ENCODE results near the gene AXL.
"Not testable (repeated sequence)": the region's sequence is repeated elsewhere in the genome, so short reads cannot be mapped to it uniquely, and the experiment has no call there.

The AXL gene

DNA sequence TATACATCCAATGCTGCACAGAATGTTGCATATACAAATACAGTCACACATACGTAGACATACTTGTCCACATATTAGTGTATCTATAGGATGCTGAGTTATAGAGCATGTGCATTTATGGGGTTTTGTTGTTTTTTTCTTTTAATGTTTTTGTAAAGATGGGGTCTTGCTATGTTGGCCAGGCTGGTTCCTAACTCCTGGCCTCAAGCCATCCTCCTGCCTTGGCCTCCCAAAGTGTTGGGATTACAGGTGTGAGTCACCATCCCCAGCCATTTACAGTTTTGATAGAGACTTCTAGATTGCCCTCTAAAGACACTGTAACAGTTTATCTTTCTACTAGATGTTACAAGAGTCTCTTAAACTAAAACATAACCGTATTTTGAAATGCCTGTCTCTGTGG is 59.5 kb downstream of the AXL start:
- no peak for DNase-seq

GRCh38 chr19:41288673-41289530 is 69.9 kb downstream of the AXL start:
- DNase-seq: no peak

DNA sequence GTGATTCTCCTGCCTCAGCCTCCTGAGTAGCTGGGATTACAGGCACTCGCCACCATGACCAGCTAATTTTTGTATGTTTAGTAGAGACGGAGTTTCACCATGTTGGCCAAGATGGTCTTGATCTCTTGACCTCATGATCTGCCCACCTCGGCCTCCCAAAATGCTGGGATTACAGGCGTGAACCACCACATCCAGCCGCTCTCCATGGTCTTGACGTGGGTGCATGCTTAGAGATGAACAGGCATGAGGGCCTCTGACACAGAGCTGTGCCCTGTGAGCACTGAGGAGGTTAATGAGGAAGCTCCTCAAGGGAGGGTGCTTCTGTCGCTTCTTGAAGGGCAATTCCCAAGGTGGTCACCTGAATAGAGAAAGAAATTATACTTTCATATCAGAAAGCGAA is 70.8 kb downstream of the AXL start:
- DNase-seq: not testable (repeated sequence)

- DNase-seq: no peak
These were observed 75.4 kb downstream of the AXL start for GRCh38 chr19:41294393-41294792.

DNA sequence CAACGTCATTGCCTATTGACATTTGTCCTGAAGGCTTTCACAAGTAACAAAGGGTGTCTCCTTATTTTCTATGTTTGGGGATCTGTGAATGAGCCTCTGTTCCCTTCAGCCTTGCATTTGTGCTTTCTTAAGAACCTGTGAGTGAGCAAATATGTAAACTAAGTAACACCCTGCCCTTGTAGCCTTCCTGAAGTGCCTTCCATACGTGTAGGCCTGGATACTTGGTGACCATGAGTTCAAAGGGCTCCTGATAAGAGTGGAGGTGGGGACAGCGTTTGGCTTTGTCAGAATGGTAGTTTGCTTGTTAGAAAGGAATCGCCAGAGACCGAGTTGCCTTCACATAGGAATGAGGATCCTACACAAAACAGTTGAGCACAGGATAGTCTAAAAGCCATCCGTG is 76.5 kb downstream of the AXL start:
- DNase-seq: no peak

DNA sequence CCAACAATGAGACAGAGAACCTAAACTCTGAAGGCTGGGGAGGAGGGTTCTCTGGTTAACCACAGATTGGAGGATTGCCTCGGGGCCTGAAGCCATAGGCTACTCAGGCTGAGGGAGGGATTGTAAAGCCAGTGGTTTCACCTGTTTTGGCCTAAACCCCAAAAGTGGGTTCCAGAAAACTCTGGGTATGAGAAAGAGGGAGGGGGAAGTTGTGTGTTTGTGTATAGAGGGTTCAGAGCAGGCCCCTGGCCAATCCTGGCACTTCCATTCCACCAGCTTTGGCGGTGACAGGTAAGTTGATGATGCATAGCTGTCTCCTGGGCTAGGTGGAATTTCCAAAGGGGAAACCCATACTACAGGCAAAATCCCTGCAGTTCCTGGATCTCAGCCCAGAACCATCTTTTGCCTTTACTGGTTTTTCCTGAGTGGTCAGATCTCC is 77.4 kb downstream of the AXL start:
- DNase-seq: no peak

- no peak for DNase-seq
These were observed 78.8 kb downstream of the AXL start for GRCh38 chr19:41297628-41298347.

DNA sequence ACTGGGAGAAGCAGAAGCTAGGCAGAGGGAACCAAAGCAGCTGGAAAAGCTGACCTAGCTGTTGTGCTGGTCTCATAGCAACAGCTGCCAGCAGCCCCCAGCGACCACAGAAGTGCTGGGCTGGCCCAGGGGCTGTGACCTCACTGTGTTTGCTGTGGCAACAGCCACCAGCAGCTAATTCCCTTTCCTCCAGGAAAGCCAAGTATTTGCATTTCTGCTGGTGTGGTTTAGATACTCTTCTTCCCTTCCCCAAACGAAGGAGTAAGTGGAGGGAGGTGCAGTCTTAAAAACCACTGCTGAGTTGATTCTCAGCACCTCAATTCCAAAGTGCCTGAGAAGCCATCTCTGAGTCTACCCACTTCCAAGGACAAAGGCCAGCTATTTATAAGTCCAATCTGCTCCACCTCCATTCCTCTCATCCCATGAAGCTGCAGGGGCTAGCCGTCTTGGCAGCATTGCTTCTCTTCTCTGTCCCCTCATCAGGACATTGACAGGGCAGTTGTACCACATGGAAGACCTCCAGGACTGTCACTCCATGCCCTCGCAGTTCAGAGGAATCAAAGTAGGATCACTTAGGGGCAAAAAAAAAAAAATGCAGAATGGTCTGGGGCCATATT is 79.4 kb downstream of the AXL start:
- no peak for DNase-seq

GRCh38 chr19:41299046-41299754 is 80.2 kb downstream of the AXL start:
- DNase-seq: no peak

GRCh38 chr19:41299755-41300089 is 80.7 kb downstream of the AXL start:
- no peak for DNase-seq

GRCh38 chr19:41300555-41300954 is 81.5 kb downstream of the AXL start:
- no peak for DNase-seq

DNA sequence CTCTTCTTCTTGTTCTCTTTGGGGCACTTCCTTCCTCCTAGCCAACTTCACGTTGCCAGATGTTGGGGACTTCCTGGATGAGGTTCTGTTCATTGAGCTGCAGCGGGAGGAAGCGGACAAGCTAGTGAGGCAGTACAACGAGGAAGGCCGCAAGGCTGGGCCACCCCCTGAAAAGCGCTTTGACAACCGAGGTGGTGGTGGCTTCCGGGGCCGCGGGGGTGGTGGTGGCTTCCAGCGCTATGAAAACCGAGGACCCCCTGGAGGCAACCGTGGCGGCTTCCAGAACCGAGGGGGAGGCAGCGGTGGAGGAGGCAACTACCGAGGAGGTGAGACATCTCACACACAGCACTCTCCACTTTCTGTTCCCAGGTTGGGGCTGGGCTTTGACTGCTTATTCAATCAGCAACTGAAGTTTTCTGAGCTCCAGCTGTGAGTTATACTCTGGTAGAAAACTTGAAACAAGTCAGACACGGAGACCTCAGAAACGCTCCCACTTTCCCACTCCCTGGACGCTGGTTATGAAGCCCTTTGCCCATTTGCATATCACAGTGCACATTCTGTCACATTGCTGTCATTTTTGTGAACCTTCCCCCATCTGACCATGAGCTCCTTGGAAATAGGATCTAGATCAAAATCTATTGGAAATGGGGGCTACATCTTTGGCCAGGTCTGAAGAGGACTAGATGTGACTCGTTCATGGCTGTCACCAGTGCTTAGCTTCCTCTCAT is 83.8 kb downstream of the AXL start:
- no peak for DNase-seq

DNA sequence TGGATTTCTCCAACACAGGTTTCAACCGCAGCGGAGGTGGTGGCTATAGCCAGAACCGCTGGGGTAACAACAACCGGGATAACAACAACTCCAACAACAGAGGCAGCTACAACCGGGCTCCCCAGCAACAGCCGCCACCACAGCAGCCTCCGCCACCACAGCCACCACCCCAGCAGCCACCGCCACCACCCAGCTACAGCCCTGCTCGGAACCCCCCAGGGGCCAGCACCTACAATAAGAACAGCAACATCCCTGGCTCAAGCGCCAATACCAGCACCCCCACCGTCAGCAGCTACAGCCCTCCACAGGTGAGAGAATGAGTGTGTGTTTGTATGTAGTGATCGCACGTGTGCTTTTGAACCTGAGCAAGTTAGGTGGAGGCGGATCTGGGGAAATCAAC is 84.9 kb downstream of the AXL start:
- DNase-seq: no peak

GRCh38 chr19:41304706-41305483 is 85.9 kb downstream of the AXL start:
- DNase-seq: no peak

- DNase-seq: no peak
These were observed 87.1 kb downstream of the AXL start for GRCh38 chr19:41305927-41306793.

DNA sequence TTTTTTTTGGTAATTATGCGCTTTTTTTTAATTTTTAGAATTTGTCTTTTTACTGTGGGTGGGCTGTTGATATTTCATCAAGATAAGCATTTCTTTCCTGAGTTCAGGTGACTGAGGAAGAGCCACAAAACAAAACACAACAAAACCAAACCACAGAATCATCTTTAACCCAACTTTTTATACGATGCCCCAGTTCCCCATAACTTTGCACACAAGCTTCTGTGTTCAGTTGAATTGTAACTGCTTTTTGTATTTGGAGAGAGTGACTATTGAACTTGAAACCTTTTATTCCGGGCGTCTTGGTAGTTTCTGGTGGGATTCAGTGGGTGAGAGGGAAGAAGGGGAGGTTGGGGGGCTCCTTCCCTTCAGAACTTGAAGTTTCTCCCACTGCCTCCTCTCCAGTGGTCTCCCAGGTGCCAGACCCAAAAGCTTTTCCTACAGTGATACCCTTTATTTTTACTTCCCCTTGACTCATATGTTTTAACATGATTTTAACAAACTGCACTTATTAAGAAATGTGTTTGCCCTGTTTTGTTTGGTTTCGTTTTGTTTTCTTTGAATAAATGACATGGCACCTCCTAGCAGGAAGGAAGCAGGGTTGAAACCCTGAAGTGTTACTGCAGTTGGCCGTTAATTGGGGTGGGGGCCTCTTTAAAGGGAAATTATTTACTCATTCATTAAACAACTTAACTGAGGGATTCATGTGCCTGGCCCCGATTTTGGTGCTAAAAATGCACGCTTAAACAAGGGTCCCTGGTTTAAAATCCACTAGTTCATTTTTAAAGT is 88.3 kb downstream of the AXL start:
- no peak for DNase-seq

DNA sequence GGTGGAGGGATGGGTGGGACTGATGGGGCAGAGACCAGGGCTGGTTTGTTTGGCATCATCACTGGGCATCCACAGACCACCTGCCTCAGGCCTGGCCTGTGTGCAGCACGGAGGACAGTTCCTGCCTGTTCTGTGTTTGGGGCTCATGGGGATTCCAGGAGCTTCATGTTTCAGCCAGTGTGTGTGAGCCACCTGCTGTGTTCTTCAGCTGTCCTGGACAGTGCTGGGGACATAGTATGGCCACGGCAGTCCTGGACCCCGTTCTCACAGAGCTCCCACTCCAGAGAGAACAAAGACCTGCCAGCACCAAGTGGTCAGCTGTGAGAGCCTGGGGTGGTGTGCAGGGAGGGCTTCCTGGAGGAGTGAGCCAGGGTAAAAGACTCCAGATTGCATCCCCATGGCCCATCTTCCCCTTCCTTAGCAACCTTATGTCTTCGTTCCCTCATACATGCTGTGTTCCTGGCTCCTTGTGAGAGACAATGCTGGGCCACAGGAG is 89.0 kb downstream of the AXL start:
- DNase-seq: no peak

DNA sequence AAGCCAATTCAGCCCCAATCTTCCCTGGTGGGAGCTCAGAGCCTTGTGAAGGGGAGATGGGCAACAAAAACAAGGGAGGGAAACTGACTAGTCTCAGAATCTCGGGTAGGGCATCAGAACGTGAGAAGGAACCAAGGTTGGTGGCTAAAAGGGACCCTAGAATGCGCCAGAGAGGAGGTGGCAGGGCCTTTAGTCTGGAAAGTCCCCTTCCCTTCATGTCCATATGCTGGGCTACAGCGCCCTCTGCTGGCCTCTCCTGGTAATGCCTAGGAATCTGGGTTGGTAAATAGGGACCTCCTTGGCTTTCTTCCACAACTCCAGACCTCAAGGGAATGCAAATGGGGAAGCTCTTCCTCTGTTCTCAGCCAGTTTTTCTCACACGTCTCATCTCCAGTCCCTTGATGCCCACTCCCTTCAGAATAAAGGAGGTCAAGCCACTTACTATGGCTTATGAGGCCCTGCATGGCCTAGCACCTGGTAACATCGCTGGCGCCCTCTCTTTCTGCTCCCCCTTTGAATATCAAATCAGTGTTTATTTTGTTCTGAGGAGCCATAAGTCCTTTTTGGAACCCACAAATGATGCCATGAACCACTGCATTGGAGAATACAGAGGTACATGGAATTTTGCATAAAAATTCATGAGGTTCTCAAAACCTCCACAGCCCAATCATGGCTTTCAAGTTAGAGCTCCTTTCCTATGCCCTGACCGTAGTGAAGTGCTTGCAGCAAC is 89.6 kb downstream of the AXL start:
- peak; percentile 64 for DNase-seq
